Measurements from ENCODE around the gene RXRB.

Gene RXRB

GRCh38 chr6:33195304-33196165 is 4.9 kb downstream of the RXRB start:
- DNase-seq = no peak

- no peak for DNase-seq
Measured at GRCh38 chr6:33194431-33194979, 6.0 kb downstream of the RXRB start.

GRCh38 chr6:33193619-33194018 is 6.8 kb downstream of the RXRB start:
- DNase-seq = no peak

GRCh38 chr6:33192671-33193602 is 7.5 kb downstream of the RXRB start:
- peak; percentile 64 for DNase-seq

- peak; percentile 52 for DNase-seq
Measured at GRCh38 chr6:33192105-33192646, 8.3 kb downstream of the RXRB start, which contains the start of gene COL11A2. COL11A2 (minus strand) TSS chr6:33192467; CDS start chr6:33192240, 227 bp downstream.

- DNase-seq = peak; percentile 37
Measured at GRCh38 chr6:33191383-33192104, 8.9 kb downstream of the RXRB start.

GRCh38 chr6:33190504-33191107 is 9.9 kb downstream of the RXRB start:
- no peak for DNase-seq

- DNase-seq = no peak
Measured at GRCh38 chr6:33189625-33190448, 10.6 kb downstream of the RXRB start.

- no peak for DNase-seq
Measured at GRCh38 chr6:33189164-33189563, 11.3 kb downstream of the RXRB start.

GRCh38 chr6:33187809-33188208 is 12.7 kb downstream of the RXRB start:
- no peak for DNase-seq

- no peak for DNase-seq
Measured at GRCh38 chr6:33185654-33186187, 14.7 kb downstream of the RXRB start.

GRCh38 chr6:33185190-33185589 is 15.3 kb downstream of the RXRB start:
- no peak for DNase-seq

GRCh38 chr6:33183071-33183683 is 17.3 kb downstream of the RXRB start:
- no peak for DNase-seq

GRCh38 chr6:33181141-33181540 is 19.3 kb downstream of the RXRB start:
- DNase-seq = no peak

- DNase-seq = no peak
Measured at GRCh38 chr6:33178755-33179475, 21.6 kb downstream of the RXRB start.

- DNase-seq = no peak
Measured at GRCh38 chr6:33177552-33178446, 22.7 kb downstream of the RXRB start.

GRCh38 chr6:33176906-33177305 is 23.6 kb downstream of the RXRB start:
- DNase-seq = no peak

GRCh38 chr6:33175436-33176069 is 24.9 kb downstream of the RXRB start:
- no peak for DNase-seq

Measured in NCI-H69 (cell line).